ENCODE data around the gene ANXA4. TPM values are rescaled to one million over a fixed set of nuclear protein-coding genes. Genes with fewer than 3 reads are reported as not detected.

ANXA4 gene
- total RNA-seq, 1 donor from 2014 or later, result 6.6 TPM

DNA sequence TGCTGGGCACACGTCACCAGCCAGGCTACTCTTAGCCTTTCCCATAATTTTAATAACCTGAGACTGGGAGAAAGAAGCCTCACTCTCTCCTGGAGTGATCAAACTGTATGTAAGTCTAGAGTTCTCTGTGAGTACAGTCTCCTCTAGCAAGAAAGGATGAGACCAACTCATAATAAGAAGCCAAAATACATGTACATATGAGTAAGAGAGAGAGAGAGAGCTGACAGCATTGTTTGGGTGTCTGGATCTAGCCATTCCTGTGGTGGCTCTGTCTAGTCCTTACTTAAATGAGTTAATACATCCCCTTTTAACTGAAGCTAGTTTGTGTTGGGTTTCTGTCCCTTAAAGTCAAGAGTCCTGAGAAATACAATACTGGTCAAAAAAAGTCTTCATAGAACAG lies 26.0 kb upstream of the ANXA4 start:
- TF ChIP-seq CTCF (conservative IDR thresholded peaks at IDR 0.05), result no peak
- no peak overlapping the region for H3K27ac Mint-ChIP-seq (ENCODE audit: unreplicated experiment)
- peaks cover 4% of the 10 kb centered on the region for H3K4me1 Mint-ChIP-seq
- peaks cover 4% of the 10 kb centered on the region for H3K36me3 Mint-ChIP-seq (ENCODE audit: low read depth)
- DNase-seq (ENCODE audit: low read depth, low spot score), result no peak
- H3K9me3 Mint-ChIP-seq, result peaks cover 6% of the 10 kb centered on the region
- H3K4me3 Mint-ChIP-seq, result no peak overlapping the region
- peaks cover 8% of the 10 kb centered on the region for H3K27me3 Mint-ChIP-seq (ENCODE audit: low read depth)

- Mint-ChIP-seq H3K36me3 (ENCODE audit: low read depth) (peaks cover under 1% of the 10 kb centered on the region), H3K4me3 (no peak overlapping the region), H3K27ac (ENCODE audit: unreplicated experiment) (no peak overlapping the region), H3K9me3 (peaks cover 3% of the 10 kb centered on the region), H3K27me3 (ENCODE audit: low read depth) (peaks cover 6% of the 10 kb centered on the region), H3K4me1 (peaks cover 4% of the 10 kb centered on the region)
- no peak for DNase-seq (ENCODE audit: low read depth, low spot score)
- TF ChIP-seq CTCF (conservative IDR thresholded peaks at IDR 0.05), result no peak
These were observed 25.3 kb upstream of the ANXA4 start for GRCh38 chr2:69716555-69717120.

GRCh38 chr2:69717186-69717585 lies 24.7 kb upstream of the ANXA4 start:
- TF ChIP-seq CTCF (conservative IDR thresholded peaks at IDR 0.05), result no peak
- Mint-ChIP-seq H3K4me1 (peaks cover 4% of the 10 kb centered on the region), H3K27me3 (ENCODE audit: low read depth) (peaks cover 6% of the 10 kb centered on the region), H3K36me3 (ENCODE audit: low read depth) (no peaks in the 10 kb centered on the region), H3K9me3 (peaks cover 2% of the 10 kb centered on the region), H3K27ac (ENCODE audit: unreplicated experiment) (no peak overlapping the region), H3K4me3 (no peak overlapping the region)
- DNase-seq (ENCODE audit: low read depth, low spot score), result no peak

DNA sequence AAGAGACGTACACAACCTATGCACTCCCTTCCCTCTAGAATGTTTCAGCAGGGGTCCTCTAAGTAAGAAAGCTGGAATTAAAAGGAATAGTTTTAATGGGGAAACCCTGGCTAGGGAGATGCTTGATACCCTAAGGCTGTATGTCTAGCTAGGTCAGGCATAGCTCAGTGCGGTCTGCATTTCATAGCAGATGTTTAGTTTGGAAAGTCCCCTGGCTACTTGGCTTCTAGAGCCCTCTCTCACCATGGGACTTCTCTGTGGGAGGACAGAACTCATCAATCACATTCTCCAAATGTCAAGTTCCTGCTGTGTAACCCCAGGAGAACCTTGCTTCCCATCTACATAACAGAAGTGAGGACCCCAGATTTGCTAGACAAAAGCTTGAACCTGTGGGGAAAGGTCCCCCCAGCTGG lies 24.1 kb upstream of the ANXA4 start:
- H3K4me3 Mint-ChIP-seq, result no peak overlapping the region
- no peak for DNase-seq (ENCODE audit: low read depth, low spot score)
- peaks cover 4% of the 10 kb centered on the region for H3K4me1 Mint-ChIP-seq
- H3K27me3 Mint-ChIP-seq (ENCODE audit: low read depth), result peaks cover 6% of the 10 kb centered on the region
- H3K27ac Mint-ChIP-seq (ENCODE audit: unreplicated experiment), result no peak overlapping the region
- TF ChIP-seq CTCF (conservative IDR thresholded peaks at IDR 0.05), result no peak
- no peaks in the 10 kb centered on the region for H3K9me3 Mint-ChIP-seq
- H3K36me3 Mint-ChIP-seq (ENCODE audit: low read depth), result no peaks in the 10 kb centered on the region

- no peak for TF ChIP-seq CTCF (conservative IDR thresholded peaks at IDR 0.05)
- H3K4me1 Mint-ChIP-seq, result peaks cover 4% of the 10 kb centered on the region
- no peak overlapping the region for H3K4me3 Mint-ChIP-seq
- no peak overlapping the region for H3K27ac Mint-ChIP-seq (ENCODE audit: unreplicated experiment)
- no peaks in the 10 kb centered on the region for H3K36me3 Mint-ChIP-seq (ENCODE audit: low read depth)
- DNase-seq (ENCODE audit: low read depth, low spot score), result no peak
- H3K27me3 Mint-ChIP-seq (ENCODE audit: low read depth), result peaks cover 6% of the 10 kb centered on the region
- no peaks in the 10 kb centered on the region for H3K9me3 Mint-ChIP-seq
These were observed 23.5 kb upstream of the ANXA4 start for GRCh38 chr2:69718338-69718965.

All from neural crest cell (in vitro differentiated cells).